ENCODE measurements around the gene EGFL7.

EGFL7 gene

GRCh38 chr9:136662656-136663581 lies at the start of gene EGFL7:
Gene EGFL7 (plus strand): TSS chr9:136662916. CDS start chr9:136668283, 5,367 bp downstream.
- DNase-seq (ENCODE audit: low spot score): no peak

DNA sequence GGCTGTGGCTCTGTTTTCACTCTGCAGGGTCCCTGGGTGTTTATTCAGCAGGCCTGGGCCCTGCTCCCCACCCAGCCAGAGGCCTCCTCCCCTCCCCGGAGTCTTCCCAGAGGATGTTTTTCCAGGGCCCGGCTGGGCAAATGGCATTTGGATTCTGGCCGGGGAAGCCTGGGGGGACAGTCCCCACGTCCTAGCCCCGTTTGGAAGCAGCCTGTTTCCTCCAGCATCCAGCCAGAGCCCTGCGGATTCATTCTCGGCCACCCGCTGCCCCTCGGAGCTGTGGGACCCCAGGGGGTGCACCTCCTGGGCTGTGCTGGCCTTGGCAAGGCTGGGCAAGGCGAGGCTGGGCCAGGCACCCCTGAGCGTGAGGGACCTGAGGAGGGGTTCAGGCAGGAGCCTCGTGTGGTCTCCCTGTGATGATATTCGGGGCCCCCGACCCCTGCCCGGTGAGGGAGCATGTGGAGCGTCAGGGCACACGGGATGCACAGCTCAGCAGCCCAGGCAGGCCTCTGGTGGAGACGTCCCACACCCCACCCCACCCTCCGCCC lies 48.8 kb upstream of the EGFL7 start:
- DNase-seq (ENCODE audit: low spot score): no peak

GRCh38 chr9:136614372-136614922 lies 48.3 kb upstream of the EGFL7 start:
- no peak for DNase-seq (ENCODE audit: low spot score)

- DNase-seq (ENCODE audit: low spot score): no peak
These were observed 47.6 kb upstream of the EGFL7 start for GRCh38 chr9:136614967-136615623.

- DNase-seq (ENCODE audit: low spot score): no peak
These were observed 46.9 kb upstream of the EGFL7 start for GRCh38 chr9:136615631-136616306.

GRCh38 chr9:136616307-136616635 lies 46.4 kb upstream of the EGFL7 start:
- no peak for DNase-seq (ENCODE audit: low spot score)

DNA sequence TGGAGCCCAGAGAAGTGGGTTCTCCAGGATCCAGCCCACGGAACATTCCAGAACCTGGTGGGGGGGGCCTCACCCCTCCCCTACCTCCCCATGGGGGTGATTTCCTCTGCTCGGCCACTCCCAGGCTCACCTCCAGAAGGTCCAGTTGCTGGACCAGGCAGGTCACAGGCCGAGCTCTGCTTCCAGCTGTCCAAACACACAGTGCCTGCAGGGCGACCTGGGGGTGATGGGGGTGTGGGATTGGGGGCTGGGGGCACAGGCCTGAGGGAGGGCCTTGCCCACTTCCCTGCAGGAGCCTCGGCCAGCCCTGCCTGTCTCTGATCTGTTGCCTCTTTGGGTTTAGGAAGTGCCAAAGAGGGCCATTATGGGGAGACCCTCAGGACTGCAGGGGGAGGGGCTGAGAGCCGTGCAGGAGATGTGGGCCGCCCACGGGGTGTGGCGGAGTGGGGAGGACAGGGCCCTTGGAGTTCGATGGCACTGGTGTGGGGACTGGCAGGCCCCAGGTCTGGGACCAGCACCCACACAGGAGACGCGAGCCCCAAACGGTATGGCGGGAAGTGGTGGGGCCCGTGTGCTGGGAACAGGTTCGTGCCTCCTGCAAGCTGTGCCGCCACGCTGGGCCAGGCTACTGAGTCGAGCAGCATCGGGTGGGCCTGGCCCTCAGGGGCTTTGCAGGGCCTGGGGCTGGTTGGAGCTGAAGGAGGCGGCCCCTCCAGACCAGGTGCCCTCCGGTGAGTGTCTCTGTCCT lies 45.6 kb upstream of the EGFL7 start:
- no peak for DNase-seq (ENCODE audit: low spot score)

- no peak for DNase-seq (ENCODE audit: low spot score)
These were observed 44.8 kb upstream of the EGFL7 start for GRCh38 chr9:136617746-136618579.

- no peak for DNase-seq (ENCODE audit: low spot score)
These were observed 43.9 kb upstream of the EGFL7 start for GRCh38 chr9:136618580-136619547.

GRCh38 chr9:136619742-136620440 lies 42.8 kb upstream of the EGFL7 start:
- no peak for DNase-seq (ENCODE audit: low spot score)

- no peak for DNase-seq (ENCODE audit: low spot score)
These were observed 42.2 kb upstream of the EGFL7 start for GRCh38 chr9:136620441-136621018.

DNA sequence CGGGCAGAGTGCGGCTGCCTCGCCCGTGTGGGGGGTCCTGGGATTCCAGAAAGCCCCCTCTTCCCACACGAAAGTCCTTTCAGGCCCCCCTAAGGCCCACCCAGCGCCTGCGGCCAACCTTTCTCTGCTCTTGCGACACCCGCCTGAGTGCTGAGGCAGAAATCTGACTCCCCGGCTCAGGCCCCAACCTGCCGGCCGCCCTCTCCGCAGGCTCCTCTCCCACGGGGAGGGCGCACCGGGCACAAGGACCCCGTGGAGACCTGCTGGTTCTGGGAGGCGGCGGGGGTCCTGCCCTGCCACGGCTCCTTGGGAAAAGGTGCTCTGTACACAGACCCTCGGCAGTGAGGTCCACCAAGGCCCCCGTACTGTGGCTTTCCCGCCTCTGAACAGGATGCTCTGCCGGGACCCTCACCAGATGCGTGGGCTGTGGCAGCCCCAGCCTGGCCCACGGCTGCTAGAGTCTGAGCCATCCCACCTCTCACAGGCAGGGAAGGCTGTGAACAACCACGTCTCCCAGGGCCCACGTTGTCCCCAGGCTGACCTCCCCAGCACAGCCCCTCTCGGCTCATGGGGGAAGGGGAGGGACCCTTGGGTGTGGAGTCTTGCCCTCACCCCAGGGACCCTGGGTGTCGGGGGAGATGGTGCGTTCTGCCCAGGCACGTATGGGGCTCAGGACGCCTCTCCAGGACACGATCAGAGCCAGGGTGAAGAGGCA lies 41.5 kb upstream of the EGFL7 start:
- no peak for DNase-seq (ENCODE audit: low spot score)

DNA sequence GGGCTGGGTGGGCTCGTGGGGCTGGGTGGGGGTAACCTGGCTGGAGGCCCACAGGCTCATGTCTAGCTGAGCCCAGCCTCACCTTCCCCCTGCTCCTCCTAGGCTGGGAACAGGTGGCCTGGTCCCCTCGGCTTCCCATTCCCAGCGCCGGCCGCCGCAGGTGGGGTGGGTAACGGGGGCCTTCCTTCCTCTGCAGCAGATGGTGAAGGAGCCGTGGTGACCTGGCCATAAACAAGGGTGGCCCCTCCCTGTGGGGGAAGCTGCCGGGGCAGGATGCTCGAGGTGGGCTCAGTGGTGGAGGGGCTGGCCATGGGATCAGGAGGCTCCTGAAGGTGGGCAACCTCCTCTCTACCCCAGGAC lies 41.0 kb upstream of the EGFL7 start:
- no peak for DNase-seq (ENCODE audit: low spot score)

DNA sequence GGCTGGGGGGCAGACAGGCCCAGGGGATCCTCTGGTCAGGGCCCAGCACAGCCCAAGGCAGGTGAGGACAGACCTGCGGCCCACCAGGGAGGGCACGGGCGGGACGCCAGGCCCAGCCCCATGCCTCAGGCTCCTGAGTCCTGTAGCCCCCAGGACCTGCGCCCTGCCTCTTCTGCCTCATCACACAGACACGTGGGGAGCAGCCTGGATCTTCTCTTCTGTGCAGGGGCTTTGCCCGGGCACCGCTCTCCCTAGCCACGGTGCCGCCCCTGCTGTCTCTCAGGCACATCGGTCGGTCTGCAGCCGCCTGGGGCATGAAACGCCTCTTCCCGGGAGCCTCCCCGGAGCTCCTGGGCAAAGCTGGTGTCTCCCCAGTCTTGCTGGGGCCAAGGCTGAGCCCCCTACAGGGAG lies 40.2 kb upstream of the EGFL7 start:
- no peak for DNase-seq (ENCODE audit: low spot score)

GRCh38 chr9:136623016-136623841 lies 39.5 kb upstream of the EGFL7 start:
- no peak for DNase-seq (ENCODE audit: low spot score)

DNA sequence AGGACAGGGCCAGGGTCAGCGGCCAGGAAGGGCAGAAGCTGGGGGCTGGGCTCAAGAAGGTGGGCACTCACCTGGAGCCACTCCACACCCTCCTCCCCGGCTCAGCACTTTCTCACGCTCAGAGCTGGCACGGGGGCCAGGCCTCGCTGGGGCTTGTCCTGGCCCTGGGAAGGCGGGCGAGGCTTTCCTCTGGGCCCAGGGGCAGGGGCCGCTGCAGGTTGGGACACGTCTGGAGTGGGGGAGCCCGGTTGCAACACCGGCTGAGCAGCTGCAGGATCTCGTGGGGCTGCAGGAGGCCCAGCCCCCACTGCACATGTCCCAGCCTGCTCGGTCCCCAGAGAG lies 38.9 kb upstream of the EGFL7 start:
- DNase-seq (ENCODE audit: low spot score): no peak

All from CD4-positive, alpha-beta T cell treated with Interleukin-15 for 4 hours (primary cell).